Globus pallidus (tissue), 1 donor: ENCODE measurements around the gene TMEM232.
"Not testable (repeated sequence)": the region's sequence is repeated elsewhere in the genome, so short reads cannot be mapped to it uniquely, and the experiment has no call there.

Experiments
- DNase-seq: peaks from one replicate; pipeline ENCODE4 v3.0.0-alpha.2; 2015; ENCODE audit warnings: low spot score

Gene TMEM232

DNA sequence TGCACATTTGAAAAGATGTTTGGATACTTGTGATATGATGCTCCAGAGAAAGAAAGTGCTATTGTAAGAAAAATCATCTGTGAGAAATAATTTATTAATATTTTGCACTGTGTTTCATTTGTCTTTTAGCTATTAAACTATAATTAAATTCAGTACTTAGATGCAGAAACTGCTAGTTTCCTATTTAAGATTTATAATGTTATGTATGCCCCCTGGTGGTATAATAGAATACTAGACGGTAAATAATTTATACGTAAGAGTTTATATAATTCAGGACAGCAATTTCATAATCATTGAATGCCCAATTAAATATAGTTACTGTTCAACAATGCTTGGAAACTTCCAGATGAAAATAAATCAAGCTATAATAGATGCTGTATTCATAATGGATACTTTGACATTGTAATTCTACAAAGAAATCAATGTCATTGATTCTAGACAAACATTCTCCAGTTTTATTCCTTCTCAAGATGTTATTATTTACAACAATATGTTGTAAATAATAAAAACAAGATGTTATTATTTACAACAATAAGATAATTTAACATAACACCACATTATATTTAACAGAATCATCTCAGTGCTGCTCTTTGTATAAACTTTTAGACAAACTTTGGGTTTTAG is 101.0 kb downstream of the TMEM232 start:
- peak; percentile 23 for DNase-seq

DNA sequence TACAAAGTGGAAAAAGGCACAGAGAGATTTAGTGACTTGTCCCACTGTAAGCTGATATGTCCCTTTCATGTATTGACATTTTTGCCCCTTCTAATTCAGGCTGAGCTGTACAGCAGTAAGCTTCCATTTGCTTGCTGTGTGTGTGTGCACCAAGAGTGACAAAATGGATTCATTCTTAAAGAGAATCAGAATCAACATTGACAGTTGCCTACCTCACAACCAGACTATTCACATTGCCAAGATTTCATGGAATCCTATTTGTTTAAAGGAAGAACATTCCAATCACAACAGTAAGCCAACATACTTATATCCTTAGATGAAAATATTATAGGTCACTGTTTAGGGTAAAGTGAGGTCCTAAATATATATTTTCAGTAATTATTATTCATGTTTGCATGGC is 102.6 kb downstream of the TMEM232 start:
- DNase-seq = no peak

DNA sequence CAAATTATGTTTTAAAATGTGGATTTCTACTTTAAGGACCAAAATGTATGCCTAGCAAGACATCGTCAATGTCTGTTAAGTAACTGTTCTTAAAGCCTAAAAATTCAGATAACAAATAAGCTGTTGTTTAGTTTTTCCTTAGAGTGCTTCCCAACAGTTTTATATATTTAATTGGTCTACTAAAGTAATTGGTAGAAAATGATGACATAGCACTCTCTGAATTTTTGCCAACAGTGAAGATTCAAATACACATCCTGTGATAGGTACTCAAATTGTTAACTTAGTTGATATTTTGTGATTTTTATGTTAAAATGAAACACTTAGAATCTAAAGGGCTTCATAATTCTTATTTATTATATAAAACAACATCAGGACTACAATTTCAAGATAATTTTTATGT is 107.5 kb downstream of the TMEM232 start:
- no peak for DNase-seq

DNA sequence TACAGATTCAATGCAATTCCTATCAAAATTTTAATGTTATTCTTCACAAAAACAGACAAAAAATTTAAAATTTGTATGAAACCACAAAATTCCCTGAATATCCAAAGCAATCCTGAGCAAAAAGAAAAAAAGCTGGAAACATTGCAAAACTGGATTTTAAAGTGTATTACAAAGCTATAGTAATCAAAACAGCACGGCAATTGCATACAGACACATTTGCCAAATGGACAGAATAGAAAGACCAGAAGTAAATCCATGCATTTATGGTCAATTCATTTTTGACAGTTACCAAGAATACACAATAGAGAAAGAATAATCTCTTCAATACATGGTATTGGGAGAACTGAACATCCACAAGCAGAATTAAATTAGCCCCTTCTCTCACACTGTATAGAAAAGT is 110.5 kb downstream of the TMEM232 start:
- no peak for DNase-seq

DNA sequence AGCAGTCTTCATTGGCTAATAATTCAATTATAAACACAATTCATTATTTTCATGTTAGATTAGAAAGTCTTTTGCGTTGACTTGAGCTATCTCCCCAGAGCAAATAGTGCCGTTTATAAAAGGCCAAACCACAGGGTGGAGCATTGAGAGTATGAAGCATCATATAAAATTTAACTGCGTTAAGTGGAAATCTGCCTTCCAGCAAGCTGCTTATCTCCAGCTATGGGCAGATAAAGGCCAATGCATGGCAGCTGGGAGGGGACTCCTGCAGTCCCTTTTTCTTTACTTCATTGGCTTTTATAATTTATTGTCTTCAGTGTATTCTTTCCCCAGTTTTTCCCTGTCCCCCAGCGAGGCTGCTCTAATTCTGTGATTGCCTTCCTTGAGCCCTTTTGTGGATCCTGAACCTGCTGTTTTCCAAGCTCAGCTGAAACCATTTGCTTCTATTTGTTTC is 113.7 kb downstream of the TMEM232 start:
- no peak for DNase-seq

DNA sequence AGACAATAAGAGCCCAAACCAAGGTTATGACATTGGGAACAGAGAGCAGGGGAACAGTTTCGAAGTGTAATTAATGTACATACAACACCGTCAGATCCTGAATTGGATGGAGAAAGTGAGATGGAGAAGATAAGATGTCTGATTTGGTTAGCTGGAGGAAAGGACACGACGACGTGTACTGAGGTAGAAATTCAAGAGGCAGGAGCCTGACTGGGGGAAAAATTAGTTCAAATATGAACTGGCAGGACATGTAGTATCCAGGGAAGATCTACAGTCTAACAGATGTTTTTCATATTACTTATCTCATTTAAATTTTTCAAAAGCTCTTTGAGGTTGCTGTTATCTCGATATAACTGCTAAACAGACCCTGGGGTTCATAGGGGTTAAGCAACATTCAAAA is 114.7 kb downstream of the TMEM232 start:
- DNase-seq = no peak

DNA sequence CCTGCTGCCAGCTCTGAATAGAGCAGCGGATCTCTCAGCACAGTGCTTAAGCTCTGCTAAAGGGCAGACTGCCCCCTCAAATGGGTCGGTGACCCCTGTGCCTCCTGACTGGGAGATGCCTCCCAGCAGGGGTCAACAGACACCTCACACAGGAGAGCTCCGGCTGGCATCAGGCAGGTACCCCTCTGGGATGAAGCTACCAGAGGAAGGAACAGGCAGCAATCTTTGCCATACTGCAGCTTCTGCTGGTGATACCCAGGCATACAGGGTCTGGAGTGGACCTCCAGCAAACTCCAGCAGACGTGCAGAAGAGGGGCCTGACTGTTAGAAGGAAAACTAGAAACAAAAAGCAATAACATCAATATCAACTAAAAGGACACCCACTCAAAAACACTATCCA is 131.6 kb downstream of the TMEM232 start:
- DNase-seq = no peak

DNA sequence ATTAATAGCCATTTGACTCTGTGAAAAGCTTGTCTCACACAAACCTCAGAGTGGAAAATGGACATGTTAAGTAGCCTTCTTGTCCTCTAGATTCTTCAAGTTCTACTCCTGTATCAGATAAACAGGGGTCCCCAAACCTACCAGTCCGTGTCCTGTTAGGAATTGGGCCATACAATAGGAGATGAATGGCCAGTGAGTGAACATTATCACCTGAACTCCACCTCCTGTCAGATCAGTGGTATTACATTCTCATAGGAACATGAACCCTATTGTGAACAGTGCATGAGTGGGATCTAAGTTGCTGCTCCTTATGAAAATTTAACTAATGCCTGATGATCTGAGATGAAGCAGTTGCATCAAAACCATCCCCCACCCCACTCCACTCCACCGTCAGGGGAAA is 136.3 kb downstream of the TMEM232 start:
- DNase-seq = no peak

DNA sequence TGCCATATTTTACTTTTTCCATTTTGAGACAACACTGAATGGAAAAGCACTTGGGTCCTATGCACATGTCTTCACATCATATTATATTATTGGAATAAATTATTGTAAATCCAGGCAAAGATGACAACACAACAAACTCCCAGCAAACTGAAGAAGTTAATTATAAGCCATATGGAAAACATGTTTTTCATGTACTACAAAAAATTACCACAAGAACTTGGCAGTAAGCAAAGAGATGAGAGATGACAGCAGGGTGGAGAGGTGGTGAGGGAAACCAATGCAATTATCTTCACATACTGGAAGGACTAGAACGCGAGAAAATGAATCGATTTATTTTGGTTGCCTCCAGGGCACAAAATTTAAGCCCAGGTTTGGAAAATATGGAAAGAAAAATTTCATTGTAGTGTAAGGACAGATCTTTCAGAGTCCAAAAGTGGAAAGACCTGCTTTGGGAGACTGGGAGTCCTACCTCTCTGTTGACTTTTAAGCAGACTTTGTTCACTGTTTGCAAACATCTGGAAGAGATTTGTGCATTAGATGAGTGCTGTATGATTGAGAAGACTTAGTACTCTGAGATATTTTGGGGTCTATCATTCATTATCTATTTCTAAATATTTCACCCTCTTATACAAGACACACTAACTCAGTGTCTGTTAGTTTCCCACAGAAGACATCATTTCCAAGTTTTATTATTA is 138.0 kb downstream of the TMEM232 start:
- no peak for DNase-seq

DNA sequence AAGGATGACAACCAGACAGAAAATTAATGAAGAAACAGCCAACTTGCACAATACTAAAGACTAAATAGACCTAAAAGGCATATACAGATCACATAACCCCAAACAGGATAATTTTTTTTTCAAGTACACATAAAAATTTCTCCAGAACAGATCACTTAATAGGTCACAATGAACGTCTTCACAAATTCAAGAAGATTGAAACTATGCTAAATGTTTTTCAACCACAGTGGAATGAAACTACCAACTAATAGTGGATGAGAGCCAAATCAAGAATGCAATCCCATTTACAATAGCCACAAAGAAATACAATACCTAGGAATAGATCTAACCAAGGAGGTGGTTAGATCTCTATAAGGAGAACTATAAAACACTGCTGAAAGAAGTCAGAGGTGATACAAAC is 145.8 kb downstream of the TMEM232 start:
- no peak for DNase-seq

DNA sequence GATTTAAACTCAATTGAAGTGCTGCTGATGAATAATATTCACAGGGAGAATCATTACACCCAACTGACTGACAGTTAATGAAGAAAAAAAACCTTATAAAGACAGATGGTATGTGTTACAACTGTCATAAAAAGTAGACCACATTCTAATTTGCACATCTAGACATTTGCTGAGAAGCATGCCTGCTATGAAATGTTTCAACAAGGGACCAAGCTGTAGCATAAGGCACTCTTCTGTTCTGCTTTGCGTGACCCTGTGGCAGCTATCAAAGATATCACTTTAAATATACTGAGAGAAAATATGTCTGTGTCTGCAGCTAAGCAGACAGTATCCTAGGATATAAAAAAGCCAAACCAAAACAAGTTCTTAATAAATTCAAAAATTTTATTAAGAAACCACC is 153.7 kb downstream of the TMEM232 start:
- no peak for DNase-seq

DNA sequence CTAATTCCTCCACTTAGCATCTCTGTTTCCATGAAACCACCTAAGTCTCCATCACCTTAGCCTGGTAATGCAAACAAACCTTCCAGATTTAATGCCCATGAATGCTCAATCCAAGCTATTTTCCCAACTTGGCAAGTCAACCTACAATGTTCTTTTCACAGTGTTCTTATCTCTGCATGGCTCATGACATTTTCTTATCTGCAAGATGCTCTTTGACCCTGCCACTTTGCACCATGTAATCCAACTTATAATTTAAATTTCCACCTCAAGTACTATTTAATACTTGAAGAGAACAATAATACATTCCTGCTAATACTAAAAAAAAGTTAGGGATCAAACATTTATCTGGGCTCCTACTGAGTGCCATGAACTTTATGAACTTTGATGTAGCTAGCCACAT is 164.3 kb downstream of the TMEM232 start:
- DNase-seq = no peak

DNA sequence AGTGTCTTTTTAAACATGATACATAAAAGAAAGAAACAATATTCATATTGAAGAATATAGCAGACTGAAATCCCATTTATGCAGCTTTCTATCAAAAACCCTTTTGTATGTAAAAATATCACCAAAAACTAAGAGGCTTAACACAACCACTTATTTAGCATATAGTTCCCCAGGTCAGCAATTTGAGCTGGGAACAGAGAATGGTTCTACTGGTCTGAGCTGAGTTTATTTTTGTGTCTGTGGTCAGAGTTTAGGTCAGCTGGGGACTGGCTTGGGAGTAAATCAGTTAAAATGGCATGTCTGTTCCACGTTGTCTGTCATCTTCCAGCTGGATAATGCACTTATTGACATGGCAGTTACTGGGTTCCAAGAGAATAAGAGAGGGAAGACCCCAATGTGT is 165.0 kb downstream of the TMEM232 start:
- DNase-seq = no peak

DNA sequence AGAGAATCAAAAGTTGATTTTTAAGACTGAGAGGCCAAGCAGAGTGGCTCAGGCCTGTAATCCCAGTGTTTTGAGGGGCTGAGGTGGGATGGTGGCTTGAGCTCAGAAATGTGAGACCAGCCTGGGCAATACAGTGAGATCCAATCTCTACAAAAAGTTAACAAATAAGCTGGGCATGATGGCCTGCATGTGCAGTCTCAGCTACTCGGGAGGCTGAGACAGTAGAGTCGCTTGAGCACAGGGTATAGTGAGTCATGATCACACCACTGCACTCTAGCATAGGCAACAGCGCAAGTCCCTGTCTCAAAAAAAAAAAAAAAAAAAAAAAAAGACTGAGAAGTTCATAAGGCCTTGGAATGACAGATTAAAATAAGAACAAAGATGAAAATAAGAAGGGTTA is 177.2 kb downstream of the TMEM232 start:
- no peak for DNase-seq

DNA sequence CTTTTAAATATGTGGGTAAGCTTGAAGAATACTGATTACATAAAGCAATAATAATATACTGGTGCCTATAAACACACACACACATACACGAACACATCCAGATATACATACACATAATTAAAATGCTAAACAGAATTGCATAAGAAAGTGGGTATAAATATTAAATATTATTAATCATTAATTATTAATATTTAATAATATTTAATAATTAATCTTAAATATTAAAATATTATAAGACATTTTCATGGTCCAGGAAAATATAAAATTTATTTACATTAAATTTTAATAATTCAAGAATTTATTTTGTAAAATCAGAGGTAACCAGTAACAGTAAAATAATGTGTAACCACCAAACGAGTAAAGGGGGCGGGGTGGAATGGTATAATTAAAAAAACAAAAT is 178.3 kb downstream of the TMEM232 start:
- no peak for DNase-seq

DNA sequence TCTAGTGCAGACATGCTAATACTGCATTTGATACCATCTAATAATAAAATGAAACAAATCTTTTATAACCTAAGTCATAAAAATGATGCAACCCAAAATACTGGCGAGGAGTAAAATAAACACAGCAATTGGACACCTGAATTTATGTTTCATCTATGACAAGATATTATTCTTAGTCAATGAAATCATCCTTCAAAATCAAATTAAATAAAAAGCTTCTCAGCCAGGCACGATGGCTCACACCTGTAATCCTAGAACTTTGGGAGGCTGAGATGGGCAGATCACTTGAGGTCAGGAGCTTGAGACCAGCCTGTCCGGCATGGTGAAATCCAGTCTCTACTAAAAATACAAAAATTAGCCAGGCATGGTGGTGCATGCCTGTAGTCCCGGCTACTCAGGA is 179.0 kb downstream of the TMEM232 start:
- no peak for DNase-seq

DNA sequence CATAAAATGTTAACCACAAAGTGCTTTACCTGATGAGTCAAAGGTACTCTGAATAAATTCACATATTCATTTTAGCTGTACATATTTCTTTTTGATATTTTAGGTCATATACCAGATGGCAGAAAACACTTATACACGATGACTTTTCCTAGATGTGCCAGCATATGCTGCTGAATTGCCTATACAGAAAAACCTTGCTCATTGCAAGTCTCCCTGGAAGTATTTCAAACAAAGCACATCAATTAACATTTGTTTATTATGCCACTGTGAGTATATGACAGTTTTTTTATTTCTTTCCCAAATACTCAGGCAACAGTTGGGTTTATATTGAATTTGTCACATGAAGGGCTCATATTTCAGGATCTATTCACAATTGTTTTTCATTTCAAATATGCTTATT is 180.8 kb downstream of the TMEM232 start:
- DNase-seq = no peak

DNA sequence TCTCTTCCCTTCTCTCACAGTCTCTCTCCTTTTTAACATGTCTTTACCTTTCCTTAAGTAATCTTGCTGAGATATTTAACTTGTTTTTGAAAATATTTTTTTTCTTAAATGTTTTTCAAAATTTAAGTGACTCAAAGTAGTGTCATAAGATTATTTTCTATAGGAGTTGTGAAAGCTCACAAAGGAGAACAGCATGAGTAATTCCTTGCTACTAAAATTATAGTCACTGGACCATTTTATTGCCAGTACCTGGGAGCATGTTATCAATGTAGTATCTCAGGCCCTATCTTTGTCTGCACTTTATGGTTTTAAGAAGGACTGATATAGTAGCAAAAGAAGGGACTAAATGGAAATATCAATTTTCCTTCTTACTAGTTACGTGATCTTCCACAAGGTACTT is 181.9 kb downstream of the TMEM232 start:
- DNase-seq = no peak

DNA sequence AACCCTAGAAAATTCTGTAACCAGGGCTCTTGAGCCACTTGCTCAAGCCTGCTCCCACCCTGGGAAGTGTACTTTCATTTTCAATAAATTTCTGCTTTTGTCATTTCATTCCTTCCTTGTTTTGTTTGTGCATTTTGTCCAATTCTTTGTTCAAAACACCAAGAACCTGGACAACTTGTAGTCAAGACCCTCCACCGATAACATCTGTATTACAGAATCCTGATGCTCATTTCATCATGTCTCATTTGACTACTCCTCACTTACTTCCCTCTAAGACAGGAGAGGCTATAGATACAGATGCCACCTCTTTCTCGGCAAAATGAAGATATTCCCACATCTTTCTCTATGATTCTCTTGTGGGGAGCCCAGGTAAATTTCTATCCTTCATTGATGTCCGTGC is 183.5 kb downstream of the TMEM232 start:
- DNase-seq = no peak

DNA sequence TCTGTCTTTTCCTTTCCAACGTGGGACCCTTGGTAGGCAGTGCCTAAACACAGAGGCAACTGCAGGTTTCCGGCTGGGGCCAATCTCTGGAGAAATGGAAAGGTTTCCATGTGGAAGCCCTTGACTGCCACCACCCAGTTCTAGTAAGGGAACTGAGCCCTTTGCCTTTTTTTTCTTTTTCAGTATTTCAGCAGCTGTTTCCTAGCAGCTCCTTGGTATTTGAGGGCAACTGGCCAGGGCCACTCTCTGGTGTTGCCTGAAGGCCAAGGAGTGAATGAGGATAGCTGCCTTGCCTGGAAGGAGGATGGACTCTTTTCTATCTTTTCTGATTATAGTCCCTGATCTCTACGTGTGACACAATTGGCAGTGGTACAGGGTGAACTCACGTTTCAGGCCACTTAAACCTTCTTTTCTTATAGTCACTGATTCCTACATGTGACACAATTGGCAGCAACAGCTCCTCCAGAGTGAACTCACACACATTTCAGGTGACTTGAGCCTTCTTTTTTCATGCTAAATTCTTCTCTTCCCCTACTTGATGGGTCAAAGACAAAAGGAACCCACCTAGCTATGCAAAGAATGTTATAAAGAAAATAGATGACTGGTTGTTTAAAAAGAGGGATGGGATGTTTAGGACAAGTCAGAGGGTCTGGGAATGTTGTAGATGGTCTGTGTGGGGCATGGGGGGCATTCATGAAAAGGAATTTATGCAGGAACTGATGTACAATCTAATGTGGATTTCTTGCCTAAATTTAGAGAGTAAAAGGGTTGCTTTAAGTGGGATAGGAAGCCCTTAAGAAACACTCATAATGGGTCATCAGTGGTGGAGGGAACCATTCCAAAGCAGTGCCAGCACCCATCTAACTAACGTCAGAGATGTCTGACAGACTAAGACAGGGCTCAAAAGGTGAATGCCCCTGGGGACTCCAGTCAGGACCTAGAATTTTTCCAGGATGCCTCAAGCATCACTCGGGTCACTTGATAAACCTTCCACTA is 190.1 kb downstream of the TMEM232 start:
- DNase-seq = peak; percentile 28

DNA sequence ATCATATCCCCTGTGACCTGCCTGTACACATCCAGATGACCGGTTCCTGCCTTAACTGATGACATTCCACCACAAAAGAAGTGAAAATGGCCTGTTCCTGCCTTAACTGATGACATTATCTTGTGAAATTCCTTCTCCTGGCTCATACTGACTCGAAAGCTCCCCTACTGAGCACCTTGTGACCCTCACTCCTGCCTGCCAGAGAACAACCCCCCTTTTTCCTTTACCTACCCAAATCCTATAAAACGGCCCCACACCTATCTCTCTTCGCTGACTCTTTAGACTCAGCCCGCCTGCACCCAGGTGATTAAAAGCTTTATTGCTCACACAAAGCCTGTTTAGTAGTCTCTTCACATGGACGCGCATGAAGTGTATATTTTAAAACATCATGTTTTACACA is 191.3 kb downstream of the TMEM232 start:
- not testable (repeated sequence) for DNase-seq

DNA sequence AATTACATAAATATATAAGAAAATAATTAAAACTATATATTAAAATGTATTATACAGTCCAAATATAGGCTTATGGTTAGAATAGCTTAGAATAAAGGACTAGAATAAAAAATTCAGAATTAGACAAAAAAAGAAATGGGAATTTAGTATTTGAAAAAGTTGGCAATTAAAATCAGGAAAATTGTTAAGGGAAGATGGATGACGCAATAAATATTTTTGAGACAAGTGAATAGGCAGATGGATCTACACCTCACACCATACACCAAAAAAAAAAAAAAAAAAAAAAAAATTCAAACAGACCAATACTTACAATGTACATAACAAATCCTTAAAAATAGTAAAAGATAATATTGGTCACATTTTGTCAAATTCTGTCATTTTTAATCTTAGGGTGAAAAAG is 200.7 kb downstream of the TMEM232 start:
- DNase-seq = no peak

DNA sequence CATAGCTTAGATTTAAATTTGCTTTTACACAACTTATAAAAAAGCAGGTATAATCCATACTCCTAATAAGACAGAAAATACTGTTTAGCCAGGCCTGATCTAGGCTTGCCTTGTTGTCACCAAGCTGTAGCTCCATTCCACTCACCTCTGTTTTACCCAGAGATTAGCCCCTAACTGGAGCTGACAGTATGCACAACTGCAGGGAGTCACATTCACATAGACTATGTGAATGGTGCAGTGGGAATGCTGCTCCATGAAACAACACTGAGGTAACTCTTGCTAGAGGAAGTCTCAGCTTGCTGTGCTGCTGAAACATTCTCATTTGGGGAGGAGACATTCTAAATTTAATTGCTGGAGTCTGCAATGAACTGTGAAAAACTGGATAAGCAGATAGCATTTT is 209.1 kb downstream of the TMEM232 start:
- DNase-seq = no peak
